GM23248 (cell line): ENCODE data around the gene DHX57.

Experiments
- EZH2 ChIP-seq: fragments of 200-600 bp; sonication (generic); IDR thresholded peaks from 2 replicates; pipeline ENCODE4 v1.6.1; 2018; ENCODE audit warnings: antibody characterized with exemption, mild to moderate bottlenecking; ENCODE audit not compliant: insufficient read depth, poor library complexity, severe bottlenecking
- EZH2phosphoT487 ChIP-seq: fragments of 200-600 bp; sonication (generic); IDR thresholded peaks from 2 replicates; pipeline ENCODE4 v1.6.1; 2018; ENCODE audit warnings: antibody characterized with exemption, moderate library complexity, mild to moderate bottlenecking, low read depth; ENCODE audit not compliant: insufficient read depth

- TF ChIP-seq EZH2phosphoT487: no peak
- no peak for TF ChIP-seq EZH2
Measured at GRCh38 chr2:38818565-38818964, 57.2 kb downstream of the DHX57 start.
